ENCODE measurements around the gene ACTA1. TPM values are rescaled to one million over a fixed set of nuclear protein-coding genes. Genes with fewer than 3 reads are reported as not detected.

The ACTA1 gene
- total and polyA plus RNA-seq, 10 of the 15 experiments (the other 5 are each of a cell fraction or from before 2014, with no cell fraction given) = 0.05 to 0.35 (median 0.12) TPM; not detected in 7

- FAIRE-seq (no peak), DNase-seq (ENCODE audit: low read depth, low spot score) (no peak), ATAC-seq (no peak)
- H3K36me3 ChIP-seq (ENCODE audit: control insufficient read depth in 2 of 2, insufficient read depth in 2 of 2, low read length in 1 of 2) = no peaks in the 10 kb centered on the region
- SMC1A ChIA-PET (ENCODE audit: uncharacterized antibody, unreplicated experiment) = no interaction called here
- WGBS (ENCODE audit: insufficient coverage, insufficient replicate concordance, low lambda C conversion rate, missing lambda C conversion rate) = 49% methylated on average over 7 of the region's 7 CpGs
- H3K9me3 ChIP-seq (replicated peaks; ENCODE audit: control insufficient read depth, insufficient read depth, low read length) = no peaks in the 10 kb centered on the region
- H2AFZ ChIP-seq (ENCODE audit: control insufficient read depth, low read depth, low read length) = no peak overlapping the region
- BruUV-seq (replicated peaks) = no TSS peak
- CTCF ChIA-PET = no interaction called here
- no peak overlapping the region for H3K9ac ChIP-seq (ENCODE audit: control insufficient read depth, insufficient read depth, low read length)
- H3K79me2 ChIP-seq (ENCODE audit: control insufficient read depth, insufficient read depth, low read length) = no peaks in the 10 kb centered on the region
- no peak for TF ChIP-seq RCOR1 (conservative IDR thresholded peaks at IDR 0.05; ENCODE audit: low read depth, low read length)
- no peaks in the 10 kb centered on the region for H3K4me1 ChIP-seq (ENCODE audit: control insufficient read depth, insufficient read depth, low read length)
- in situ Hi-C loops (cut with MboI) = no loop called here
- RAD21 ChIA-PET (ENCODE audit: unreplicated experiment) = no interaction called here
- H4K20me1 ChIP-seq (ENCODE audit: control insufficient read depth, insufficient read depth) = no peaks in the 10 kb centered on the region
- no peak overlapping the region for H3K4me3 ChIP-seq
- POLR2A ChIA-PET = no interaction called here
- no peaks in the 10 kb centered on the region; a peak in 1 of 4 replicates for H3K27me3 ChIP-seq (replicated peaks in 1 of 2; ENCODE audit: control insufficient read depth in 2 of 2, insufficient read depth in 2 of 2, low read length in 1 of 2)
- H3K4me2 ChIP-seq (ENCODE audit: control insufficient read depth, insufficient read depth) = no peak overlapping the region
- H3K27ac ChIP-seq (ENCODE audit: control insufficient read depth, insufficient read depth) = no peak overlapping the region
- intact Hi-C loops (cut with micrococcal nuclease; ENCODE audit: unreplicated experiment) = no loop called here
Observed at GRCh38 chr1:229390130-229390529, 43.8 kb downstream of the ACTA1 start.

- Histone ChIP-seq H3K9me3 (replicated peaks; ENCODE audit: control insufficient read depth, insufficient read depth, low read length) (no peaks in the 10 kb centered on the region), H3K4me3 (no peak overlapping the region), H3K36me3 (ENCODE audit: control insufficient read depth in 2 of 2, insufficient read depth in 2 of 2, low read length in 1 of 2) (no peaks in the 10 kb centered on the region), H2AFZ (ENCODE audit: control insufficient read depth, low read depth, low read length) (no peak overlapping the region), H3K4me2 (ENCODE audit: control insufficient read depth, insufficient read depth) (no peak overlapping the region), H3K27ac (ENCODE audit: control insufficient read depth, insufficient read depth) (no peak overlapping the region), H3K27me3 (replicated peaks in 1 of 2; ENCODE audit: control insufficient read depth in 2 of 2, insufficient read depth in 2 of 2, low read length in 1 of 2) (no peaks in the 10 kb centered on the region; a peak in 1 of 4 replicates), H3K4me1 (ENCODE audit: control insufficient read depth, insufficient read depth, low read length) (no peaks in the 10 kb centered on the region), H3K9ac (ENCODE audit: control insufficient read depth, insufficient read depth, low read length) (no peak overlapping the region), H4K20me1 (ENCODE audit: control insufficient read depth, insufficient read depth) (no peaks in the 10 kb centered on the region), H3K79me2 (ENCODE audit: control insufficient read depth, insufficient read depth, low read length) (no peaks in the 10 kb centered on the region)
- intact Hi-C loops (cut with micrococcal nuclease; ENCODE audit: unreplicated experiment) (no loop called here), in situ Hi-C loops (cut with MboI) (no loop called here)
- ATAC-seq (no peak), DNase-seq (ENCODE audit: low read depth, low spot score) (no peak), FAIRE-seq (no peak)
- BruUV-seq (replicated peaks) = no TSS peak
- ChIA-PET RAD21 (ENCODE audit: unreplicated experiment) (no interaction called here), SMC1A (ENCODE audit: uncharacterized antibody, unreplicated experiment) (no interaction called here), POLR2A (no interaction called here), CTCF (no interaction called here)
- 21% methylated on average over 7 of the region's 7 CpGs for WGBS (ENCODE audit: insufficient coverage, insufficient replicate concordance, low lambda C conversion rate, missing lambda C conversion rate)
- no peak for TF ChIP-seq TCF3 (IDR thresholded peaks at IDR 0.05; ENCODE audit: borderline replicate concordance, insufficient read depth, low read depth, low read length)
- no peak for TF ChIP-seq CUX1 (IDR thresholded peaks at IDR 0.05; ENCODE audit: insufficient replicate concordance, low read depth, low read length)
- TF ChIP-seq KLF5 (IDR thresholded peaks at IDR 0.05; ENCODE audit: partially characterized antibody) = no peak
- TF ChIP-seq POLR2AphosphoS2 (IDR thresholded peaks at IDR 0.05; ENCODE audit: low read depth, low read length) = no peak
- TF ChIP-seq PML (IDR thresholded peaks at IDR 0.05; ENCODE audit: low read length) = no peak
- TF ChIP-seq PAX5 (IDR thresholded peaks at IDR 0.05; ENCODE audit: borderline replicate concordance, low read depth, low read length) = no peak
- no peak for TF ChIP-seq IKZF1 (conservative IDR thresholded peaks at IDR 0.05)
- TF ChIP-seq CREB1 (IDR thresholded peaks at IDR 0.05; ENCODE audit: low read depth) = no peak
- no peak for TF ChIP-seq SUZ12 (IDR thresholded peaks at IDR 0.05; ENCODE audit: unreplicated experiment)
- TF ChIP-seq NR2C1 (IDR thresholded peaks at IDR 0.05) = no peak
- no peak for TF ChIP-seq ELK1 (IDR thresholded peaks at IDR 0.05; ENCODE audit: low read depth, low read length)
Observed at GRCh38 chr1:229388897-229389580, 44.9 kb downstream of the ACTA1 start.

Measured in GM12878 (cell line).